ENCODE measurements around the gene GIT2. TPM values are rescaled to one million over a fixed set of nuclear protein-coding genes. Genes with fewer than 3 reads are reported as not detected.

The GIT2 gene
- total and polyA plus RNA-seq, 2 experiments from 2014 or later, result 26.4 to 42.1 TPM

GRCh38 chr12:110028323-110028722 is 32.2 kb upstream of the GIT2 start:
- Histone ChIP-seq H3F3A (ENCODE audit: insufficient read depth) (peaks cover 56% of the 10 kb centered on the region), H3K9me2 (ENCODE audit: insufficient read depth) (no peaks in the 10 kb centered on the region), H3K36me3 (ENCODE audit: low read depth) (peaks cover 69% of the 10 kb centered on the region), H4K20me1 (ENCODE audit: insufficient read depth) (no peaks in the 10 kb centered on the region), H3K27ac (no peak overlapping the region), H3K27me3 (replicated peaks; ENCODE audit: insufficient read depth) (no peaks in the 10 kb centered on the region), H3K79me2 (ENCODE audit: insufficient read depth) (peaks cover 62% of the 10 kb centered on the region), H3K9me3 (ENCODE audit: low read depth) (no peaks in the 10 kb centered on the region), H3K4me1 (ENCODE audit: insufficient read depth) (peaks cover 33% of the 10 kb centered on the region), H3K9ac (no peak overlapping the region), H3K4me2 (ENCODE audit: unreplicated experiment) (no peak overlapping the region), H2AFZ (no peak overlapping the region), H3K4me3 (no peak overlapping the region)
- no peak for DNase-seq
- in situ Hi-C loops (cut with MboI), result no loop called here
- WGBS, 2 experiments (ENCODE audit: low coverage in 1 of 2, low lambda C conversion rate in 2 of 2, missing lambda C conversion rate in 2 of 2), result 83 to 85% methylated on average over 6 of the region's 6 CpGs
- TF ChIP-seq EZH2 (IDR thresholded peaks at IDR 0.05; ENCODE audit: insufficient read depth, poor library complexity, severe bottlenecking), result no peak
- TF ChIP-seq EZH2phosphoT487 (IDR thresholded peaks at IDR 0.05; ENCODE audit: insufficient read depth, low read depth), result no peak

GRCh38 chr12:110024051-110024450 is 27.9 kb upstream of the GIT2 start:
- no peaks in the 10 kb centered on the region for H3K9me2 ChIP-seq (ENCODE audit: insufficient read depth)
- H3K4me1 ChIP-seq (ENCODE audit: insufficient read depth), result peaks cover 42% of the 10 kb centered on the region
- no peaks in the 10 kb centered on the region for H3K9me3 ChIP-seq (ENCODE audit: low read depth)
- in situ Hi-C loops (cut with MboI), result no loop called here
- H3K27me3 ChIP-seq (replicated peaks; ENCODE audit: insufficient read depth), result no peaks in the 10 kb centered on the region
- no peak for DNase-seq
- WGBS, 2 experiments (ENCODE audit: low coverage in 1 of 2, low lambda C conversion rate in 2 of 2, missing lambda C conversion rate in 2 of 2), result 92 to 98% methylated on average over 2 of the region's 2 CpGs
- H3F3A ChIP-seq (ENCODE audit: insufficient read depth), result peaks cover 72% of the 10 kb centered on the region
- H2AFZ ChIP-seq, result no peak overlapping the region
- H3K9ac ChIP-seq, result no peak overlapping the region
- peaks cover 62% of the 10 kb centered on the region for H3K36me3 ChIP-seq (ENCODE audit: low read depth)
- no peaks in the 10 kb centered on the region for H4K20me1 ChIP-seq (ENCODE audit: insufficient read depth)
- peak overlapping the region; percentile 60 for H3K4me2 ChIP-seq (ENCODE audit: unreplicated experiment)
- no peak overlapping the region for H3K4me3 ChIP-seq
- peaks cover 62% of the 10 kb centered on the region for H3K79me2 ChIP-seq (ENCODE audit: insufficient read depth)
- H3K27ac ChIP-seq, result peak overlapping the region; percentile 79
- no peak for TF ChIP-seq EZH2phosphoT487 (IDR thresholded peaks at IDR 0.05; ENCODE audit: insufficient read depth, low read depth)
- TF ChIP-seq EZH2 (IDR thresholded peaks at IDR 0.05; ENCODE audit: insufficient read depth, poor library complexity, severe bottlenecking), result no peak

GRCh38 chr12:110023059-110023980 is 27.2 kb upstream of the GIT2 start:
- H4K20me1 ChIP-seq (ENCODE audit: insufficient read depth), result no peaks in the 10 kb centered on the region
- in situ Hi-C loops (cut with MboI), result no loop called here
- DNase-seq, result peak; percentile 61
- peaks cover 69% of the 10 kb centered on the region for H3F3A ChIP-seq (ENCODE audit: insufficient read depth)
- H3K9me3 ChIP-seq (ENCODE audit: low read depth), result no peaks in the 10 kb centered on the region
- peaks cover 63% of the 10 kb centered on the region for H3K36me3 ChIP-seq (ENCODE audit: low read depth)
- H3K9me2 ChIP-seq (ENCODE audit: insufficient read depth), result no peaks in the 10 kb centered on the region
- peak overlapping the region; percentile 79 for H3K27ac ChIP-seq
- no peaks in the 10 kb centered on the region for H3K27me3 ChIP-seq (replicated peaks; ENCODE audit: insufficient read depth)
- peaks cover 42% of the 10 kb centered on the region for H3K4me1 ChIP-seq (ENCODE audit: insufficient read depth)
- TF ChIP-seq EZH2phosphoT487 (IDR thresholded peaks at IDR 0.05; ENCODE audit: insufficient read depth, low read depth), result no peak
- no peak for TF ChIP-seq EZH2 (IDR thresholded peaks at IDR 0.05; ENCODE audit: insufficient read depth, poor library complexity, severe bottlenecking)
- H3K4me3 ChIP-seq, result no peak overlapping the region
- 77 to 79% methylated on average over 5 of the region's 5 CpGs for WGBS, 2 experiments (ENCODE audit: low coverage in 1 of 2, low lambda C conversion rate in 2 of 2, missing lambda C conversion rate in 2 of 2)
- H3K4me2 ChIP-seq (ENCODE audit: unreplicated experiment), result peak overlapping the region; percentile 60
- H3K9ac ChIP-seq, result no peak overlapping the region
- H2AFZ ChIP-seq, result no peak overlapping the region
- H3K79me2 ChIP-seq (ENCODE audit: insufficient read depth), result peaks cover 65% of the 10 kb centered on the region

GRCh38 chr12:110020956-110021355 is 24.8 kb upstream of the GIT2 start:
- H3K27me3 ChIP-seq (replicated peaks; ENCODE audit: insufficient read depth), result no peaks in the 10 kb centered on the region
- no peak overlapping the region for H3K4me2 ChIP-seq (ENCODE audit: unreplicated experiment)
- peaks cover 34% of the 10 kb centered on the region for H3K4me1 ChIP-seq (ENCODE audit: insufficient read depth)
- no peak overlapping the region for H3K9ac ChIP-seq
- DNase-seq, result no peak
- WGBS, 2 experiments (ENCODE audit: low coverage in 1 of 2, low lambda C conversion rate in 2 of 2, missing lambda C conversion rate in 2 of 2), result 59 to 64% methylated on average over 4 of the region's 4 CpGs
- H3K36me3 ChIP-seq (ENCODE audit: low read depth), result peaks cover 65% of the 10 kb centered on the region
- H3K27ac ChIP-seq, result no peak overlapping the region
- in situ Hi-C loops (cut with MboI), result no loop called here
- no peaks in the 10 kb centered on the region for H3K9me3 ChIP-seq (ENCODE audit: low read depth)
- H3K79me2 ChIP-seq (ENCODE audit: insufficient read depth), result peaks cover 71% of the 10 kb centered on the region
- no peaks in the 10 kb centered on the region for H4K20me1 ChIP-seq (ENCODE audit: insufficient read depth)
- H3K9me2 ChIP-seq (ENCODE audit: insufficient read depth), result no peaks in the 10 kb centered on the region
- H3F3A ChIP-seq (ENCODE audit: insufficient read depth), result peaks cover 58% of the 10 kb centered on the region
- H3K4me3 ChIP-seq, result no peak overlapping the region
- H2AFZ ChIP-seq, result no peak overlapping the region
- TF ChIP-seq EZH2phosphoT487 (IDR thresholded peaks at IDR 0.05; ENCODE audit: insufficient read depth, low read depth) (no peak), EZH2 (IDR thresholded peaks at IDR 0.05; ENCODE audit: insufficient read depth, poor library complexity, severe bottlenecking) (no peak)
